WTC11 (cell line): ENCODE results near the gene PNMA8C. TPM values are rescaled to one million over a fixed set of nuclear protein-coding genes. Genes with fewer than 3 reads are reported as not detected.

Source experiments
- ATAC-seq: fragments of 200-7000 bp; cut with Tn5 transposase; 2 replicates; pipeline ENCODE4 v1.10.0; 2021; ENCODE audit warnings: mild to moderate bottlenecking, moderate library complexity
- CTCF ChIA-PET: fragments of 300-600 bp; sonication (Branson Sonifier 250); formaldehyde crosslinking; loops from one replicate; lab custom pipeline; 2021; ENCODE audit warnings: antibody characterized with exemption; lab: Charles Lee
- POLR2A ChIA-PET: fragments of 350-600 bp; sonication (Branson Sonifier 250); formaldehyde crosslinking; loops from one replicate; lab custom pipeline; 2021; ENCODE audit warnings: antibody characterized with exemption; lab: Charles Lee
- DNase-seq: peaks from one replicate; pipeline ENCODE4 v3.0.0; 2021; ENCODE audit warnings: low spot score
- H3K27ac Mint-ChIP-seq: 2 replicates; pipeline ENCODE4 v1.8.0; 2021; ENCODE audit warnings: mixed read lengths
- H3K27me3 Mint-ChIP-seq: 2 replicates; pipeline ENCODE4 v1.8.0; 2021; ENCODE audit warnings: low read depth, mild to moderate bottlenecking, moderate library complexity, mixed read lengths
- H3K36me3 Mint-ChIP-seq: 2 replicates; pipeline ENCODE4 v1.8.0; 2021; ENCODE audit warnings: mixed read lengths
- H3K4me1 Mint-ChIP-seq: 2 replicates; pipeline ENCODE4 v1.8.0; 2022; ENCODE audit warnings: mixed read lengths
- H3K4me3 Mint-ChIP-seq: 2 replicates; pipeline ENCODE4 v1.8.0; 2021; ENCODE audit warnings: mild to moderate bottlenecking, moderate library complexity, mixed read lengths
- H3K9me3 Mint-ChIP-seq: 2 replicates; pipeline ENCODE4 v1.8.0; 2021; ENCODE audit warnings: mixed read lengths
- AFF4 ChIP-seq: sonication (generic); formaldehyde crosslinking; IDR thresholded peaks from 2 replicates; pipeline ENCODE4 v1.8.1; 2023; ENCODE audit warnings: mild to moderate bottlenecking, missing genetic modification reagents, borderline replicate concordance
- E2F5 ChIP-seq: sonication (generic); formaldehyde crosslinking; IDR thresholded peaks from 2 replicates; pipeline ENCODE4 v1.8.1; 2022; ENCODE audit warnings: mild to moderate bottlenecking, moderate library complexity, missing genetic modification reagents
- ELF4 ChIP-seq: sonication (generic); formaldehyde crosslinking; IDR thresholded peaks from 2 replicates; pipeline ENCODE4 v1.8.1; 2022; ENCODE audit warnings: low read depth, mild to moderate bottlenecking, moderate library complexity, missing genetic modification reagents
- GTF2I ChIP-seq: fragments of 250-450 bp; sonication (Bioruptor Pico); conservative IDR thresholded peaks from 2 replicates; pipeline ENCODE4 v1.4.0; 2021; ENCODE audit warnings: mild to moderate bottlenecking
- KAT7 ChIP-seq: sonication (generic); formaldehyde crosslinking; IDR thresholded peaks from 2 replicates; pipeline ENCODE4 v1.8.1; 2023; ENCODE audit warnings: missing genetic modification reagents, mild to moderate bottlenecking, borderline replicate concordance
- NFYB ChIP-seq: sonication (generic); formaldehyde crosslinking; conservative IDR thresholded peaks from 2 replicates; pipeline ENCODE4 v1.8.0; 2022; ENCODE audit warnings: low read depth, missing genetic modification reagents
- ZNF232 ChIP-seq: sonication (generic); formaldehyde crosslinking; IDR thresholded peaks from 2 replicates; pipeline ENCODE4 v1.8.0; 2022; ENCODE audit warnings: mild to moderate bottlenecking, missing genetic modification reagents
- ZNF263 ChIP-seq: sonication (generic); formaldehyde crosslinking; IDR thresholded peaks from 2 replicates; pipeline ENCODE4 v1.8.1; 2022; ENCODE audit warnings: low read depth, mild to moderate bottlenecking, moderate library complexity, missing genetic modification reagents
- ZNF317 ChIP-seq: sonication (generic); formaldehyde crosslinking; IDR thresholded peaks from 2 replicates; pipeline ENCODE4 v1.8.1; 2023; ENCODE audit warnings: low read depth, mild to moderate bottlenecking, moderate library complexity, missing genetic modification reagents, borderline replicate concordance
- ZNF396 ChIP-seq: fragments of 250-450 bp; sonication (Bioruptor Pico); IDR thresholded peaks from 2 replicates; pipeline ENCODE4 v1.8.0; 2021; ENCODE audit warnings: mild to moderate bottlenecking, moderate library complexity, borderline replicate concordance
- ZNF416 ChIP-seq: fragments of 250-450 bp; sonication (Bioruptor Pico); IDR thresholded peaks from 2 replicates; pipeline ENCODE4 v1.9.0; 2021; ENCODE audit warnings: mild to moderate bottlenecking, inconsistent platforms
- ZNF671 ChIP-seq: fragments of 250-450 bp; sonication (Bioruptor Pico); IDR thresholded peaks from 2 replicates; pipeline ENCODE4 v1.8.0; 2021; ENCODE audit warnings: mild to moderate bottlenecking
- total RNA-seq: library from RNA; stranded (reverse); gene quantifications from 3 replicates; pipeline ENCODE4 v1.2.3, GENCODE V29; 2021
- TF ChIP-seq, protein P1 (sequence below): sonication (generic); formaldehyde crosslinking; IDR thresholded peaks from 2 replicates; pipeline ENCODE4 v1.8.0; 2022; ENCODE audit warnings: mild to moderate bottlenecking, missing genetic modification reagents
- TF ChIP-seq, protein P2 (sequence below): sonication (generic); formaldehyde crosslinking; conservative IDR thresholded peaks from 2 replicates; pipeline ENCODE4 v1.8.1; 2023; ENCODE audit warnings: mild to moderate bottlenecking, low read depth, missing genetic modification reagents, moderate library complexity
- TF ChIP-seq, protein P3 (sequence below): sonication (generic); formaldehyde crosslinking; IDR thresholded peaks from 2 replicates; pipeline ENCODE4 v1.8.1; 2023; ENCODE audit warnings: mild to moderate bottlenecking, missing genetic modification reagents
- TF ChIP-seq, protein P4 (sequence below): sonication (generic); formaldehyde crosslinking; IDR thresholded peaks from 2 replicates; pipeline ENCODE4 v1.8.0; 2022; ENCODE audit warnings: mild to moderate bottlenecking, missing genetic modification reagents
- TF ChIP-seq, protein P5 (sequence below): sonication (generic); formaldehyde crosslinking; IDR thresholded peaks from 2 replicates; pipeline ENCODE4 v1.8.1; 2022; ENCODE audit warnings: low read depth, missing genetic modification reagents, borderline replicate concordance

Gene PNMA8C
- total RNA-seq, 1 experiment from 2014 or later: 1.2 TPM

DNA sequence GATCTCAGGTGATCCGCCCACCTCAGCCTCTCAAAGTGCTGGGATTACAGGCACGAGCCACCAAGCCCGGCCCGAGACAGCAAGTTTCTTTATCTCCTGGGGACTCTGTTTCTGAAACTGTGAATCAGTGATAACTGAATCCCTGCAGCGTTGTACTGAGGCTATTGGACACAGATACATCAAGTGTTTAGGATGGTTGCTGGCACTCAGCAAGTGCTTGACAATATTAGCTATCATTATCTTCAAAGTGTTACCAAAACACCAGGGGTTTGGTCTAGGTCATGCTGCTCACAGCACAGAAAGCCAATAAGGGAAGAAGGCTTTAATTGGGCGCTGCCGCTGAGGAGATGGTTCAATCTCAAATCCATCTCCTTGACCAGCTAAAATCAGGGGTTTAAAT is 20.5 kb upstream of the PNMA8C start (continued):
- TF ChIP-seq, protein P1, sequence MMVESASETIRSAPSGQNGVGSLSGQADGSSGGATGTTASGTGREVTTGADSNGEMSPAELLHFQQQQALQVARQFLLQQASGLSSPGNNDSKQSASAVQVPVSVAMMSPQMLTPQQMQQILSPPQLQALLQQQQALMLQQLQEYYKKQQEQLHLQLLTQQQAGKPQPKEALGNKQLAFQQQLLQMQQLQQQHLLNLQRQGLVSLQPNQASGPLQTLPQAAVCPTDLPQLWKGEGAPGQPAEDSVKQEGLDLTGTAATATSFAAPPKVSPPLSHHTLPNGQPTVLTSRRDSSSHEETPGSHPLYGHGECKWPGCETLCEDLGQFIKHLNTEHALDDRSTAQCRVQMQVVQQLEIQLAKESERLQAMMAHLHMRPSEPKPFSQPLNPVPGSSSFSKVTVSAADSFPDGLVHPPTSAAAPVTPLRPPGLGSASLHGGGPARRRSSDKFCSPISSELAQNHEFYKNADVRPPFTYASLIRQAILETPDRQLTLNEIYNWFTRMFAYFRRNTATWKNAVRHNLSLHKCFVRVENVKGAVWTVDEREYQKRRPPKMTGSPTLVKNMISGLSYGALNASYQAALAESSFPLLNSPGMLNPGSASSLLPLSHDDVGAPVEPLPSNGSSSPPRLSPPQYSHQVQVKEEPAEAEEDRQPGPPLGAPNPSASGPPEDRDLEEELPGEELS: no peak
- TF ChIP-seq, protein P2, sequence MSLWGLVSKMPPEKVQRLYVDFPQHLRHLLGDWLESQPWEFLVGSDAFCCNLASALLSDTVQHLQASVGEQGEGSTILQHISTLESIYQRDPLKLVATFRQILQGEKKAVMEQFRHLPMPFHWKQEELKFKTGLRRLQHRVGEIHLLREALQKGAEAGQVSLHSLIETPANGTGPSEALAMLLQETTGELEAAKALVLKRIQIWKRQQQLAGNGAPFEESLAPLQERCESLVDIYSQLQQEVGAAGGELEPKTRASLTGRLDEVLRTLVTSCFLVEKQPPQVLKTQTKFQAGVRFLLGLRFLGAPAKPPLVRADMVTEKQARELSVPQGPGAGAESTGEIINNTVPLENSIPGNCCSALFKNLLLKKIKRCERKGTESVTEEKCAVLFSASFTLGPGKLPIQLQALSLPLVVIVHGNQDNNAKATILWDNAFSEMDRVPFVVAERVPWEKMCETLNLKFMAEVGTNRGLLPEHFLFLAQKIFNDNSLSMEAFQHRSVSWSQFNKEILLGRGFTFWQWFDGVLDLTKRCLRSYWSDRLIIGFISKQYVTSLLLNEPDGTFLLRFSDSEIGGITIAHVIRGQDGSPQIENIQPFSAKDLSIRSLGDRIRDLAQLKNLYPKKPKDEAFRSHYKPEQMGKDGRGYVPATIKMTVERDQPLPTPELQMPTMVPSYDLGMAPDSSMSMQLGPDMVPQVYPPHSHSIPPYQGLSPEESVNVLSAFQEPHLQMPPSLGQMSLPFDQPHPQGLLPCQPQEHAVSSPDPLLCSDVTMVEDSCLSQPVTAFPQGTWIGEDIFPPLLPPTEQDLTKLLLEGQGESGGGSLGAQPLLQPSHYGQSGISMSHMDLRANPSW: no peak
- no peak for TF ChIP-seq KAT7 (CRISPR knock-in tag)
- no peak for TF ChIP-seq ZNF263 (CRISPR knock-in tag)

- DNase-seq: no peak
- H3K4me3 Mint-ChIP-seq: no peak overlapping the region
- H3K36me3 Mint-ChIP-seq: peaks cover 7% of the 10 kb centered on the region; the same call in 1 of the 2 replicates
- TF ChIP-seq, protein P3, sequence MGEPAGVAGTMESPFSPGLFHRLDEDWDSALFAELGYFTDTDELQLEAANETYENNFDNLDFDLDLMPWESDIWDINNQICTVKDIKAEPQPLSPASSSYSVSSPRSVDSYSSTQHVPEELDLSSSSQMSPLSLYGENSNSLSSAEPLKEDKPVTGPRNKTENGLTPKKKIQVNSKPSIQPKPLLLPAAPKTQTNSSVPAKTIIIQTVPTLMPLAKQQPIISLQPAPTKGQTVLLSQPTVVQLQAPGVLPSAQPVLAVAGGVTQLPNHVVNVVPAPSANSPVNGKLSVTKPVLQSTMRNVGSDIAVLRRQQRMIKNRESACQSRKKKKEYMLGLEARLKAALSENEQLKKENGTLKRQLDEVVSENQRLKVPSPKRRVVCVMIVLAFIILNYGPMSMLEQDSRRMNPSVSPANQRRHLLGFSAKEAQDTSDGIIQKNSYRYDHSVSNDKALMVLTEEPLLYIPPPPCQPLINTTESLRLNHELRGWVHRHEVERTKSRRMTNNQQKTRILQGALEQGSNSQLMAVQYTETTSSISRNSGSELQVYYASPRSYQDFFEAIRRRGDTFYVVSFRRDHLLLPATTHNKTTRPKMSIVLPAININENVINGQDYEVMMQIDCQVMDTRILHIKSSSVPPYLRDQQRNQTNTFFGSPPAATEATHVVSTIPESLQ (CRISPR knock-in tag): no peak
- TF ChIP-seq, protein P4, sequence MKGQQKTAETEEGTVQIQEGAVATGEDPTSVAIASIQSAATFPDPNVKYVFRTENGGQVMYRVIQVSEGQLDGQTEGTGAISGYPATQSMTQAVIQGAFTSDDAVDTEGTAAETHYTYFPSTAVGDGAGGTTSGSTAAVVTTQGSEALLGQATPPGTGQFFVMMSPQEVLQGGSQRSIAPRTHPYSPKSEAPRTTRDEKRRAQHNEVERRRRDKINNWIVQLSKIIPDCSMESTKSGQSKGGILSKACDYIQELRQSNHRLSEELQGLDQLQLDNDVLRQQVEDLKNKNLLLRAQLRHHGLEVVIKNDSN (CRISPR knock-in tag): no peak
- TF ChIP-seq GTF2I (no peak), AFF4 (no peak), NFYB (CRISPR knock-in tag) (no peak), ZNF232 (CRISPR knock-in tag) (no peak), ZNF416 (no peak), ZNF317 (CRISPR knock-in tag) (no peak), ZNF671 (CRISPR knock-in tag) (no peak), ZNF263 (CRISPR knock-in tag) (no peak), ZNF396 (CRISPR knock-in tag) (no peak), ELF4 (no peak), E2F5 (no peak)
- TF ChIP-seq, protein P5, sequence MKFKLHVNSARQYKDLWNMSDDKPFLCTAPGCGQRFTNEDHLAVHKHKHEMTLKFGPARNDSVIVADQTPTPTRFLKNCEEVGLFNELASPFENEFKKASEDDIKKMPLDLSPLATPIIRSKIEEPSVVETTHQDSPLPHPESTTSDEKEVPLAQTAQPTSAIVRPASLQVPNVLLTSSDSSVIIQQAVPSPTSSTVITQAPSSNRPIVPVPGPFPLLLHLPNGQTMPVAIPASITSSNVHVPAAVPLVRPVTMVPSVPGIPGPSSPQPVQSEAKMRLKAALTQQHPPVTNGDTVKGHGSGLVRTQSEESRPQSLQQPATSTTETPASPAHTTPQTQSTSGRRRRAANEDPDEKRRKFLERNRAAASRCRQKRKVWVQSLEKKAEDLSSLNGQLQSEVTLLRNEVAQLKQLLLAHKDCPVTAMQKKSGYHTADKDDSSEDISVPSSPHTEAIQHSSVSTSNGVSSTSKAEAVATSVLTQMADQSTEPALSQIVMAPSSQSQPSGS: no peak
- TF ChIP-seq, protein P1: no peak
- ChIA-PET POLR2A (no interaction called here), CTCF (no interaction called here)
- ATAC-seq: no peak
- peaks cover 9% of the 10 kb centered on the region for H3K9me3 Mint-ChIP-seq
- no peaks in the 10 kb centered on the region for H3K4me1 Mint-ChIP-seq
- no peak overlapping the region for H3K27ac Mint-ChIP-seq
- peaks cover 3% of the 10 kb centered on the region for H3K27me3 Mint-ChIP-seq
These were observed 19.9 kb upstream of the PNMA8C start for GRCh38 chr19:46448601-46449000.
